Astrocyte of the cerebellum (primary cell): ENCODE measurements around the gene POLD1.
"Not testable (repeated sequence)": the region's sequence is repeated elsewhere in the genome, so short reads cannot be mapped to it uniquely, and the experiment has no call there.

Experiments
- DNase-seq: peaks from one replicate; pipeline ENCODE4 v3.0.0-alpha.2; 2011; ENCODE audit warnings: low read depth
- H3K4me3 ChIP-seq: 2 replicates; pipeline ENCODE4 v1.5.1; 2011; ENCODE audit warnings: mild to moderate bottlenecking, low read depth, low read length, moderate library complexity
- in situ Hi-C: cut with HindIII; loops from 2 replicates; pipeline ENCODE4 v1.10.0; 2017; ENCODE audit warnings: low sequenced_read_pairs
- TF ChIP-seq, protein P1 (sequence below): IDR thresholded peaks from 2 replicates; pipeline ENCODE4 v1.5.1; 2012; ENCODE audit warnings: low read length, low read depth, moderate library complexity, mild to moderate bottlenecking; ENCODE audit errors: missing control alignments

Gene POLD1

DNA sequence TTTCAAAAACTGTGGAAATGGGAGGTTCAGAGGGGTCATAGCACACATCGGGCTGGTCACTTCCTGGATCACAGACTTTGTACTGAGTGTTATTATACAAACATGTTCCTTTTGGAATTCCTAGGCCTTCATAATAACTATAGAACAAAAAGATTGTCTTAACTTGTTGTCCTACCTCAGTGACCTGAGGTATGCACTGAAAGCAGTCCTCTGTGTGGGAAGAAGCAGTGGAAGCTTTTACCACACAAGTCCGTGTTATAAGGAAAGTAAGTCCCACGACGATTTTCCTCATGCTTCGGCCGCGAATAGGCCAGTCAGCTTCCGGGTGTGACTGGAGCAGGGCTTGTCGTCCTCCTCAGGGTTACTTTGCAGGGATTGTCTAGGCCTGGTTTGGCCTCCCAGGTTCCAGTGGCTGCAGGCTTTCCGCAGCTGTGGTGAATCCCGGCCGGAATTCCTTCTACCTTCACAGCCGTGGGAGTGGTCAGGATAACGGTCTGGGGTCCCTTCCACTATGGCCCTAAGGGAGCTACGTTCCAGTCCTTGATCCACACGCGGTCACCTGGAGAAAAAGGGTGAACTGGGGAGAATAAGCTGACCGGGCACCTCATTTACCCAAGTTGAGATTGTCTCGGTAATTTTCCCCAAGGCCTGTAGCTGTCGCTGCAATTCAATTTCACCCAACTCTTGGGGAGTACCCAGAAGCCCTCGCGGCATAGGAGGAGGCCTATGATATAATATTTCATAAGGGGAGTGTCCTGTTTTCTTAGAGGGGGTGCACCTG is 34.7 kb upstream of the POLD1 start:
- no peak for DNase-seq
- in situ Hi-C loops, result no loop called here
- TF ChIP-seq, protein P1, sequence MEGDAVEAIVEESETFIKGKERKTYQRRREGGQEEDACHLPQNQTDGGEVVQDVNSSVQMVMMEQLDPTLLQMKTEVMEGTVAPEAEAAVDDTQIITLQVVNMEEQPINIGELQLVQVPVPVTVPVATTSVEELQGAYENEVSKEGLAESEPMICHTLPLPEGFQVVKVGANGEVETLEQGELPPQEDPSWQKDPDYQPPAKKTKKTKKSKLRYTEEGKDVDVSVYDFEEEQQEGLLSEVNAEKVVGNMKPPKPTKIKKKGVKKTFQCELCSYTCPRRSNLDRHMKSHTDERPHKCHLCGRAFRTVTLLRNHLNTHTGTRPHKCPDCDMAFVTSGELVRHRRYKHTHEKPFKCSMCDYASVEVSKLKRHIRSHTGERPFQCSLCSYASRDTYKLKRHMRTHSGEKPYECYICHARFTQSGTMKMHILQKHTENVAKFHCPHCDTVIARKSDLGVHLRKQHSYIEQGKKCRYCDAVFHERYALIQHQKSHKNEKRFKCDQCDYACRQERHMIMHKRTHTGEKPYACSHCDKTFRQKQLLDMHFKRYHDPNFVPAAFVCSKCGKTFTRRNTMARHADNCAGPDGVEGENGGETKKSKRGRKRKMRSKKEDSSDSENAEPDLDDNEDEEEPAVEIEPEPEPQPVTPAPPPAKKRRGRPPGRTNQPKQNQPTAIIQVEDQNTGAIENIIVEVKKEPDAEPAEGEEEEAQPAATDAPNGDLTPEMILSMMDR, result no peak
- H3K4me3 ChIP-seq, result no peak overlapping the region

DNA sequence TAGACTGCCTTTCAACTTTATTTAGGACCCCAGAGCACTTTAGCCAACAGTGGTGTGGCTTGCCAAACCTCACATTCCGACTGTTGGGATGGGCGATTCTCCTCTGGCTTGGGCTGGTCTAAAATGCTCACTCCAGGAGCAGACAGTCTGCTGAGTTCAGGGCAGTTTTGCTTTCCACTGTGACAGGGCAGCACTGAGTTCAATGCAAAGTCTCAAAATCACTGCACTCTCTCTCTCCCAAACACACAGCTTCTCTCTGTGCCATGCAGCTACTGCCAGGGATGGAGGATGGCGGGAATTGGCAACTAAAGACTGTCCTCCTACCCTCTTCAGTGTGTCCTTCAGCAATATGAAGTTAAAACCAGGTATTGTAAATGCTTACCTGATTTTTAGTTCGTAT is 31.9 kb upstream of the POLD1 start:
- in situ Hi-C loops, result no loop called here
- TF ChIP-seq, protein P1, result no peak

DNA sequence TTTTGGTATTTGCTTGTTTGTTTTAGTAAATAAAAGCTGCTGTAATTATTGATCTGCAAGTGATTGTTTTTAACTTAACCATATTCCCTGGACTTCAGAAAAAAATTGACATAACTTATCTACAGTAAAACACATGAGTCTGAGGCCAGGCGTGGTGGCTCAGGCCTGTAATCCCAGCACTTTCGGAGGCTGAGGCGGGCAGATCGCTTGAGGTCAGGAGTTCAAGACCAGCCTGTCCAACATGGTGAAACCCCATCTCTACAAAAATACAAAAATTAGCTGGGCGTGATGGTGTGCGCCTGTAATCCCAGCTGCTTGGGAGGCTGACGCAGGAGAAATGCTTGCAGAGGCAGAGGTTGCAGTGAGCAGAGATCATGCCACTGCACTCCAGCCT is 30.7 kb upstream of the POLD1 start:
- in situ Hi-C loops, DNase-seq, H3K4me3 ChIP-seq: not testable (repeated sequence)

More for the DNA sequence above, 31.9 kb upstream of the POLD1 start:
- H3K4me3 ChIP-seq, result no peak overlapping the region
- DNase-seq, result no peak

DNA sequence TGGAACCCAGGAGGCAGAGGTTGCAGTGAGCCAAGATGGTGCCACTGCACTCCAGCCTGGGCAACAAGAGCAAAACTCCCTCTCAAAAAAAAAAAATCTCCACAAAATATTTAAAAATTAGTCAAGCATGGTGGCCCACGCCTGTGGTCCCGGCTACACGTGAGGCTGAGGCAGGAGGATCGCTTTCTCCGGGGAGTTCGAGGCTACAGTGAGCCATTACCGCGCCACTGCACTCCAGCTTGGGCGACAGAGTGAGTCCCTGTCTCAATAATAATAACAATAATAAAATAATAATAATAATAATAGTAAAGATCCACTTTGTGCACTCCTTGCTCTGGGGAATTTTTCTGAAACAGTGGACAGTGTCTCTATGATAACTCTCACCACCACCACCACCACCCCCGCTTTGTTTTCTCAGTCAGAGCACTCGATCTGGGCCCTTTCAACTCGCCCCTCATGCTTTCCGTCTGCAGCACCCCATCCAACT is 27.4 kb upstream of the POLD1 start:
- TF ChIP-seq, protein P1, result no peak
- no peak overlapping the region for H3K4me3 ChIP-seq
- in situ Hi-C loops, result no loop called here
- no peak for DNase-seq

DNA sequence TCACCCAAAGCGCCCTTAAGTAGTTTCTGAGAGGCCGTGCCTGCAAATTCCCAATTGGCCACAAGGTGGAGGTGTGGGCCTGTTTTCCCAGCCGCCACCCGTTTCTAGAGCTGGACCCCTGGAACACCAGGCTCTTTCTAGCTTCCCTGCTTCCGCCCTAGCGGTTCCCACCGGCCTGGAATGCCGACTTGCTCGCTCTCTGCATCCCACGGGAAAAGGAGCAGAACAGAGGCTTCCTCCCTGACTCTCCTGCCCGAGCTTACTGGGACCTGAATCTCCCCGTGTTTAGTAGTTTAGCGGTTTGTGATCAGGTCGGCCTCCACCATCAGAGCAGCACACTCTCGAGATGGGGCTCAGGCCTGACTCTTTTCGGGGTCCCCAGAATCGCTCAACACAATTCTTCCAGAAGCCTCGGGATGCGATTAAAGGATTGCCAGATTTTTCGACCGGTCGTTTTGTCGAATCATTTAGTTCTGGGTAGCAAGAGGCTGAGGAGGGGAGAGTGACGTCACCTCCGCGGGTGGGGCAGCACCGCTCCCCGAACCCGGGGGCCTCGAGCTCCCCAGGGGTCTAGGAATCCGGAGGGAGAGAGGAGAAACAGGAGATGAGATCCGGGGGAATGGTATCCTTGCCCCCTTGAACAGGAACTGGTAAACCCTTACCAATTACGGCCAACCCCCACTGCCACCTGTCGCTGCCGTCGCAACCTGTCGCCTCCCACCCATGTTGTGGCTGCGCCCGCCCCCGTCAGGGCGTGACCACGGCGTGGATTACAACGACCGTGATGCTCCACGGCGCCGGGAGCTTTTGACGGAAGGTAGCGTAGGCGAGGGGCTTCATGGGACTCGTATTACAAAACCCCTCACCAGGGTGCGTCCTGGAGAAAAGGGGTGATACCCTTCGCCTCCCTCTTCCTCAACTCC is 26.7 kb upstream of the POLD1 start:
- H3K4me3 ChIP-seq, result peak overlapping the region; percentile 24
- TF ChIP-seq, protein P1, result peak; percentile 84
- in situ Hi-C loops, result no loop called here
- DNase-seq, result peak; percentile 29

DNA sequence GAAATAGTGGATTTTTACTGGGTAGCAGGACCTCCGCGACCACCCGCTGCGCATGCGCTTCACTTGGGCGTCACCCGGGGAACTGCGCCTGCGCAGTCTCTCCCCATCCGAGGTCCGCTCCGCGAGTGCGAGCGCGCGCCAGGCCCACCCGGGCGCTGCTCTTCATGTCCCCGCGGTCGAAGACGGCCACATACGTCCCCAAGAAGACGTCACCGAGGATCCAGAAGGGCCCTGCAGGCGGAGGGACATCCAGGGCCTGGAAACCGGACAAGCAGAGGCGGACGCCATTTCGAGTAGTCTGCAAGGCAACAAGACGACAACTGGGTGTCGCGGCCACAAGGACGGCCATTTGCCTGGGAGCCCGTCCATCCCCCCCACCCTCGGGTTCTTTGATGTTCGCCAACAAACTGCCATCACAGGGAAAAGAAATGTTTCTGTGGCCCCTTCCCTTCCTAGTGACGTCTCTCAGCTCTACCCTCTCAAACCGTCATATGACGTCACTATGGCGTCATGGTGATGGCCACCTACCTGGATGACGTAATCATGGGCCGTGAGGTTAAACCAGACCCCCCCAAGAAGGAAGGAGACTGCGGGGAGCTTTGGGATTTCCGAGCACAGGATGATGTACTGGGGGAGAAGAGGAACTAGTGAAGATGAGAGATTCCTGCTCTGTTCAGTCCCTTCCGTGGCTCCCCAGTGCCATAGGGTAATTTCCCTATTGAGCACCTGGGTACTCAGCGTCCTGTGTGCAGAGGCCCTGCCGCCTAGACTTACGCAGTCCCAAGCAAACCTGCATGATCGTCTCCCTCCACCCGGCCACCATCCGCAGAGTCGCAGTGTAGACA is 25.4 kb upstream of the POLD1 start:
- no peak for DNase-seq
- in situ Hi-C loops, result no loop called here
- H3K4me3 ChIP-seq, result peak overlapping the region; percentile 27
- TF ChIP-seq, protein P1, result no peak
